Measurements from ENCODE around the gene SH3BP1. TPM values are rescaled to one million over a fixed set of nuclear protein-coding genes. Genes with fewer than 3 reads are reported as not detected.

Gene SH3BP1
- total and polyA plus RNA-seq, 2 of the 8 experiments (the other 6 are each of a cell fraction or from before 2014, with no cell fraction given) = 23.9 to 40.3 TPM

DNA sequence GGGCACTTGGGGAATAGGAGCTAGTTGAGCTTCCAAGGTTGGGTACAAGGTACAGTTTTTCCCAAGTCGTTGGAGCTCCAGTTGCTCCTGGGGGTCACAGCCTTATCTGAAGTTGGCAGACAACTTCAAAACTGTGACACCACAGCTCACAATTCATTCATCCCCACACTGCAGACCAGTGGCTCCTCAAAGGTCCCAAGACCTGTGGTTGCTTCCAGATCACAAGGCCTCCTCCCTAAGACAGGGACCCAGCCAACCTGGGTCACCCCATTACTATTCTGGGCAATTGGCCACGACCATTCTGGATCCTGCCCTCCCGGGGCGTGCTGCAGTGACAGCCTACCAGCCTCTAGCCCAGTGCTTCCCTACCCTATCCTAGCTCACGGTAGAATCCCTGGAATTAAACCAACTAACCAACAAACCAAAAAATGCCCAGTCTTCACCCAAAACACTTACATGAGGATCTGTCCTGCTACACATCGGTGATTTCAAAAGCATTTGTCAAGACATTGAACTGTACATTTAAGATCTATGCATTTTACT is 18.2 kb downstream of the SH3BP1 start:
- Histone ChIP-seq H2BK20ac (ENCODE audit: low read length) (no peak overlapping the region), H3K4me3 (ENCODE audit: extremely low read depth in 1 of 4, insufficient read depth in 2 of 4, low read depth in 3 of 4, low read length in 4 of 4) (peak overlapping the region; percentile 44 to 94 (median 76)), H3K4me1 (replicated peaks in 1 of 4; ENCODE audit: control insufficient read depth in 3 of 4, insufficient read depth in 4 of 4, low read length in 3 of 4) (peaks cover 0 to 21% (median 6%) of the 10 kb centered on the region in 4 experiments; a peak in 5 of 7 replicates), H3K79me1 (ENCODE audit: low read depth, low read length) (peaks cover 17% of the 10 kb centered on the region), H3K27me3 (replicated peaks in 1 of 4; ENCODE audit: control insufficient read depth in 3 of 4, extremely low read depth in 1 of 4, insufficient read depth in 3 of 4, low read length in 3 of 4) (no peaks in the 10 kb centered on the region), H2BK12ac (ENCODE audit: low read depth, low read length) (no peak overlapping the region), H3K23ac (ENCODE audit: insufficient read length) (no peak overlapping the region), H3K56ac (replicated peaks; ENCODE audit: insufficient read length, low read depth, low read length) (no peak overlapping the region), H2AFZ (ENCODE audit: low read length) (peak overlapping the region; percentile 89; the same call in 1 of the 2 replicates), H4K20me1 (replicated peaks in 1 of 2; ENCODE audit: control insufficient read depth in 1 of 2, insufficient read depth in 2 of 2, low read length in 2 of 2) (peaks cover 15 to 28% of the 10 kb centered on the region in 2 experiments), H2AK5ac (ENCODE audit: low read depth, low read length) (0 out of 2 replicates have a peak overlapping the region, but pooled peaks have one; percentile 9), H2BK15ac (ENCODE audit: low read length) (no peak overlapping the region), H3K4ac (replicated peaks; ENCODE audit: insufficient read length, low read depth, low read length) (no peak overlapping the region), H3K36me3 (ENCODE audit: control insufficient read depth in 2 of 4, insufficient read depth in 4 of 4, low read length in 3 of 4) (peaks cover 0 to 9% (median 0%) of the 10 kb centered on the region in 4 experiments; a peak in 2 of 8 replicates), H2BK120ac (replicated peaks; ENCODE audit: low read depth, low read length) (no peak overlapping the region), H3K9me3 (ENCODE audit: insufficient read depth in 2 of 2, low read depth in 1 of 2, low read length in 1 of 2) (no peaks in the 10 kb centered on the region), H2BK5ac (ENCODE audit: low read depth, low read length) (no peak overlapping the region), H3K14ac (ENCODE audit: insufficient read length) (no peak overlapping the region), H3K79me2 (ENCODE audit: control insufficient read depth in 1 of 2, insufficient read depth in 2 of 2, low read length in 2 of 2) (peaks cover 25 to 35% of the 10 kb centered on the region in 2 experiments; a peak in 3 of 4 replicates), H3K18ac (ENCODE audit: extremely low read depth, low read length) (no peak overlapping the region; the same call in 1 of the 2 replicates), H3K9ac (replicated peaks in 1 of 4; ENCODE audit: extremely low read depth in 1 of 4, low read depth in 3 of 4, low read length in 3 of 4) (0 out of 7 replicates have a peak overlapping the region, but pooled peaks of 1 of the 4 experiments have one; percentile 2), H3K4me2 (ENCODE audit: insufficient read depth in 1 of 2, low read depth in 2 of 2, low read length in 2 of 2) (peak overlapping the region; percentile 82 to 96), H3K23me2 (ENCODE audit: low read depth, low read length) (peaks cover 11% of the 10 kb centered on the region), H4K5ac (ENCODE audit: insufficient read length, low read depth, low read length) (no peak overlapping the region), H4K91ac (replicated peaks; ENCODE audit: insufficient read length, low read length) (no peak overlapping the region), H4K8ac (ENCODE audit: extremely low read depth, insufficient read depth, low read length) (no peak overlapping the region), H3K27ac (ENCODE audit: low read depth, low read length) (no peak overlapping the region)
- FAIRE-seq = no peak
- no peak for DNase-seq (ENCODE audit: low read depth in 1 of 2, low spot score in 2 of 2)
- CTCF ChIA-PET (ENCODE audit: partially characterized antibody) = interaction anchor here (0.8 to 12.1 kb wide), 15 partner anchors 17 to 171 kb away, joined by 3 to 165 read pairs (median 4); partner anchors contain the start of genes LGALS1, MFNG and SH3BP1
- WGBS, 2 experiments (ENCODE audit: extremely low coverage in 1 of 2, insufficient coverage in 1 of 2, insufficient read length in 1 of 2, insufficient replicate concordance in 2 of 2, low coverage in 1 of 2, low lambda C conversion rate in 2 of 2, missing lambda C conversion rate in 1 of 2) = 29% methylated on average over 6 of the region's 6 CpGs; no CpG with 5 or more reads in 1 of the 2 experiments
- POLR2A ChIA-PET (ENCODE audit: partially characterized antibody) = interaction anchor here (0.6 to 5.1 kb wide), 20 partner anchors 9 to 151 kb away, joined by 3 to 37 read pairs (median 4); partner anchors contain the start of genes GCAT, LGALS1 and TRIOBP
- TF ChIP-seq SIRT6 (IDR thresholded peaks at IDR 0.05; ENCODE audit: low read length) = no peak
- no peak for TF ChIP-seq POU5F1 (IDR thresholded peaks at IDR 0.05; ENCODE audit: low read depth, low read length)

Data from H1 (cell line).